Progenitor cell of endocrine pancreas (in vitro differentiated cells): Measurements from ENCODE around the gene MMP7. TPM values are rescaled to one million over a fixed set of nuclear protein-coding genes. Genes with fewer than 3 reads are reported as not detected.

Experiments
- DNase-seq: peaks from one replicate; pipeline ENCODE4 v3.0.0; 2021; ENCODE audit warnings: low spot score; ENCODE audit not compliant: unreplicated experiment
- H3K27ac Mint-ChIP-seq: 2 replicates; pipeline ENCODE4 v1.8.0; 2021; ENCODE audit warnings: mild to moderate bottlenecking, moderate library complexity, mixed read lengths
- H3K27me3 Mint-ChIP-seq: 2 replicates; pipeline ENCODE4 v1.8.0; 2021; ENCODE audit warnings: mixed read lengths
- H3K36me3 Mint-ChIP-seq: 2 replicates; pipeline ENCODE4 v1.8.0; 2022; ENCODE audit warnings: mixed read lengths; ENCODE audit not compliant: insufficient read depth
- H3K4me1 Mint-ChIP-seq: 2 replicates; pipeline ENCODE4 v1.8.0; 2021; ENCODE audit warnings: low read depth, mixed read lengths
- H3K4me3 Mint-ChIP-seq: 2 replicates; pipeline ENCODE4 v1.8.0; 2021; ENCODE audit warnings: low read depth, mild to moderate bottlenecking, moderate library complexity, mixed read lengths
- H3K9me3 Mint-ChIP-seq: 2 replicates; pipeline ENCODE4 v1.8.0; 2021; ENCODE audit warnings: low read depth, mixed read lengths
- CTCF ChIP-seq: fragments of 200-600 bp; sonication (generic); IDR thresholded peaks from one replicate; pipeline ENCODE4 v1.5.0; 2021; ENCODE audit warnings: antibody characterized with exemption, mild to moderate bottlenecking; ENCODE audit not compliant: unreplicated experiment
- long read RNA-seq: library from polyadenylated mRNA; unstranded; transcript quantifications from one replicate; pipeline ENCODE4 v2.0.0, GENCODE V29; 2020
- total RNA-seq: library from RNA; stranded (reverse); gene quantifications from 2 replicates; pipeline ENCODE4 v1.2.1, GENCODE V29; 2021

Gene MMP7
- total RNA-seq: not detected in 2 replicates
- long read RNA-seq: 0 reads

GRCh38 chr11:102530558-102530957, at the start of gene MMP7:
Gene MMP7 (minus strand): TSS chr11:102530747. CDS start chr11:102530700, 47 bp downstream.
- Mint-ChIP-seq H3K27me3 (no peaks in the 10 kb centered on the region), H3K27ac (no peak within 1 kb of the TSS)

GRCh38 chr11:102577723-102578122, 47.2 kb upstream of the MMP7 start:
- no peaks in the 10 kb centered on the region for H3K36me3 Mint-ChIP-seq
- H3K4me3 Mint-ChIP-seq: no peak overlapping the region
- no peak overlapping the region for H3K27ac Mint-ChIP-seq
- H3K9me3 Mint-ChIP-seq: no peaks in the 10 kb centered on the region
- no peak for DNase-seq
- TF ChIP-seq CTCF: no peak
- H3K4me1 Mint-ChIP-seq: peaks cover 11% of the 10 kb centered on the region
- H3K27me3 Mint-ChIP-seq: no peaks in the 10 kb centered on the region

More at GRCh38 chr11:102530558-102530957, at the start of gene MMP7:
- Mint-ChIP-seq H3K4me3 (no peak within 1 kb of the TSS), H3K9me3 (no peaks in the 10 kb centered on the region), H3K36me3 (no peaks in the 10 kb centered on the region), H3K4me1 (no peaks in the 10 kb centered on the region)
- DNase-seq: no peak
- no peak for TF ChIP-seq CTCF

GRCh38 chr11:102577182-102577581, 46.6 kb upstream of the MMP7 start:
- H3K9me3 Mint-ChIP-seq: no peaks in the 10 kb centered on the region
- H3K4me3 Mint-ChIP-seq: no peak overlapping the region
- H3K36me3 Mint-ChIP-seq: no peaks in the 10 kb centered on the region
- TF ChIP-seq CTCF: no peak
- no peak for DNase-seq
- H3K27me3 Mint-ChIP-seq: no peaks in the 10 kb centered on the region
- no peak overlapping the region for H3K27ac Mint-ChIP-seq
- peaks cover 9% of the 10 kb centered on the region for H3K4me1 Mint-ChIP-seq

GRCh38 chr11:102576350-102576749, 45.8 kb upstream of the MMP7 start:
- no peak for DNase-seq
- no peaks in the 10 kb centered on the region for H3K27me3 Mint-ChIP-seq
- H3K4me1 Mint-ChIP-seq: peaks cover 7% of the 10 kb centered on the region
- no peaks in the 10 kb centered on the region for H3K36me3 Mint-ChIP-seq
- H3K4me3 Mint-ChIP-seq: no peak overlapping the region
- no peak overlapping the region for H3K27ac Mint-ChIP-seq
- TF ChIP-seq CTCF: no peak
- no peaks in the 10 kb centered on the region for H3K9me3 Mint-ChIP-seq

GRCh38 chr11:102575012-102575411, 44.5 kb upstream of the MMP7 start:
- no peaks in the 10 kb centered on the region for H3K36me3 Mint-ChIP-seq
- H3K9me3 Mint-ChIP-seq: peaks cover 2% of the 10 kb centered on the region
- DNase-seq: no peak
- H3K4me3 Mint-ChIP-seq: no peak overlapping the region
- peaks cover 1% of the 10 kb centered on the region for H3K4me1 Mint-ChIP-seq
- no peaks in the 10 kb centered on the region for H3K27me3 Mint-ChIP-seq
- TF ChIP-seq CTCF: no peak
- H3K27ac Mint-ChIP-seq: no peak overlapping the region
